Urinary bladder (tissue), 4 donors: ENCODE data around the gene FIZ1. TPM values are rescaled to one million over a fixed set of nuclear protein-coding genes. Genes with fewer than 3 reads are reported as not detected.
"Not testable (repeated sequence)": the region's sequence is repeated elsewhere in the genome, so short reads cannot be mapped to it uniquely, and the experiment has no call there.

Experiments used
- DNase-seq: peaks from one replicate; pipeline ENCODE4 v3.0.0-alpha.2; 2015; ENCODE audit errors: extremely low spot score
- H3K27ac ChIP-seq: one replicate; pipeline ENCODE4 v1.5.1; 2013; ENCODE audit warnings: low read depth, mild to moderate bottlenecking, moderate library complexity
- H3K36me3 ChIP-seq: one replicate; pipeline ENCODE4 v1.6.1; 2013; ENCODE audit warnings: mild to moderate bottlenecking, moderate library complexity; ENCODE audit not compliant: insufficient read depth
- H3K4me1 ChIP-seq: one replicate; pipeline ENCODE4 v1.6.1; 2013; ENCODE audit warnings: mild to moderate bottlenecking, moderate library complexity; ENCODE audit not compliant: insufficient read depth
- H3K4me3 ChIP-seq: one replicate; pipeline ENCODE4 v1.5.1; 2013; ENCODE audit warnings: low read depth, low read length
- WGBS: extraction: QIAGEN DNeasy Blood & Tissue Kit; methylation state at CpG from one replicate; pipeline ENCODE4 v1.1.7; 2013; 5-methylcytosine and 5-hydroxymethylcytosine counted together
- polyA plus RNA-seq: library from polyadenylated mRNA; stranded (reverse); fragments of 200-250 nt; gene quantifications from one replicate; pipeline ENCODE4 v1.2.3, GENCODE V29; 2013
- total RNA-seq: library from RNA; depleted of rRNA; stranded (reverse); fragments of >200 nt; gene quantifications from one replicate; pipeline ENCODE4 v1.2.3, GENCODE V29; 2014
- donor health status: healthy with polysubstance abuse.
- donor health status: healthy.

Gene FIZ1
- total and polyA plus RNA-seq, 2 donors: 2.3 to 11.1 TPM

- not testable (repeated sequence) for H3K36me3 ChIP-seq, H3K27ac ChIP-seq, H3K4me1 ChIP-seq, H3K4me3 ChIP-seq, DNase-seq
- WGBS: 90% methylated on average over 6 of the region's 6 CpGs
Observed at GRCh38 chr19:55573929-55574328, 25.4 kb downstream of the FIZ1 start.

GRCh38 chr19:55569477-55569876, 29.8 kb downstream of the FIZ1 start:
- not testable (repeated sequence) for H3K36me3 ChIP-seq, DNase-seq, H3K27ac ChIP-seq, H3K4me3 ChIP-seq, H3K4me1 ChIP-seq
- WGBS: 91% methylated on average over 5 of the region's 5 CpGs

GRCh38 chr19:55567708-55568328, 31.5 kb downstream of the FIZ1 start:
- Histone ChIP-seq H3K36me3 (no peaks in the 10 kb centered on the region), H3K4me3 (no peak overlapping the region), H3K27ac (no peak overlapping the region), H3K4me1 (no peaks in the 10 kb centered on the region)
- no peak for DNase-seq

- Histone ChIP-seq H3K4me1 (no peaks in the 10 kb centered on the region), H3K36me3 (no peaks in the 10 kb centered on the region), H3K27ac (no peak overlapping the region), H3K4me3 (no peak overlapping the region)
- no peak for DNase-seq
- 27% methylated on average over 9 of the region's 9 CpGs for WGBS
Observed at GRCh38 chr19:55566823-55567222, 32.5 kb downstream of the FIZ1 start.

- Histone ChIP-seq H3K4me1 (no peaks in the 10 kb centered on the region), H3K4me3 (no peak overlapping the region), H3K27ac (no peak overlapping the region), H3K36me3 (no peaks in the 10 kb centered on the region)
- 35% methylated on average over 12 of the region's 12 CpGs for WGBS
- no peak for DNase-seq
Observed at GRCh38 chr19:55563261-55563690, 36.0 kb downstream of the FIZ1 start.

GRCh38 chr19:55559684-55560083, 39.6 kb downstream of the FIZ1 start:
- Histone ChIP-seq H3K4me3 (no peak overlapping the region), H3K4me1 (no peaks in the 10 kb centered on the region), H3K36me3 (no peaks in the 10 kb centered on the region), H3K27ac (no peak overlapping the region)
- WGBS: 79% methylated on average over 9 of the region's 9 CpGs
- DNase-seq: no peak

GRCh38 chr19:55554741-55555152, 44.6 kb downstream of the FIZ1 start:
- Histone ChIP-seq H3K4me3 (no peak overlapping the region), H3K36me3 (no peaks in the 10 kb centered on the region), H3K27ac (no peak overlapping the region), H3K4me1 (peaks cover under 1% of the 10 kb centered on the region)
- 79% methylated on average over 8 of the region's 8 CpGs for WGBS
- DNase-seq: no peak

- 89% methylated on average over 9 of the region's 9 CpGs for WGBS
- H3K36me3 ChIP-seq: no peaks in the 10 kb centered on the region
- no peak for DNase-seq
- no peak overlapping the region for H3K4me3 ChIP-seq
- H3K27ac ChIP-seq: no peak overlapping the region
- H3K4me1 ChIP-seq: peaks cover 2% of the 10 kb centered on the region
Observed at GRCh38 chr19:55554302-55554701, 45.0 kb downstream of the FIZ1 start.

- WGBS: 49% methylated on average over 13 of the region's 13 CpGs
- Histone ChIP-seq H3K4me3 (no peak overlapping the region), H3K36me3 (no peaks in the 10 kb centered on the region), H3K27ac (no peak overlapping the region), H3K4me1 (peaks cover 2% of the 10 kb centered on the region)
- DNase-seq: no peak
Observed at GRCh38 chr19:55553217-55554182, 45.8 kb downstream of the FIZ1 start.

GRCh38 chr19:55552620-55553019, 46.7 kb downstream of the FIZ1 start:
- H3K27ac ChIP-seq: no peak overlapping the region
- H3K4me3 ChIP-seq: no peak overlapping the region
- 48% methylated on average over 13 of the region's 13 CpGs for WGBS
- H3K36me3 ChIP-seq: no peaks in the 10 kb centered on the region
- peaks cover 2% of the 10 kb centered on the region for H3K4me1 ChIP-seq
- no peak for DNase-seq

- 65% methylated on average over 5 of the region's 5 CpGs for WGBS
- no peak for DNase-seq
- Histone ChIP-seq H3K4me1 (peaks cover 2% of the 10 kb centered on the region), H3K27ac (no peak overlapping the region), H3K4me3 (no peak overlapping the region), H3K36me3 (no peaks in the 10 kb centered on the region)
Observed at GRCh38 chr19:55552206-55552605, 47.1 kb downstream of the FIZ1 start.

GRCh38 chr19:55550321-55550650, 49.0 kb downstream of the FIZ1 start:
- Histone ChIP-seq H3K4me3 (no peak overlapping the region), H3K27ac (no peak overlapping the region), H3K4me1 (peaks cover 2% of the 10 kb centered on the region), H3K36me3 (no peaks in the 10 kb centered on the region)
- 38% methylated on average over 7 of the region's 7 CpGs for WGBS
- DNase-seq: no peak

- peaks cover 2% of the 10 kb centered on the region for H3K4me1 ChIP-seq
- no peaks in the 10 kb centered on the region for H3K36me3 ChIP-seq
- 21% methylated on average over 36 of the region's 36 CpGs for WGBS
- no peak overlapping the region for H3K27ac ChIP-seq
- H3K4me3 ChIP-seq: no peak overlapping the region
- no peak for DNase-seq
Observed at GRCh38 chr19:55549500-55550320, 49.6 kb downstream of the FIZ1 start.
